PC-3 (cell line): ENCODE data around the gene SCN1A. TPM values are rescaled to one million over a fixed set of nuclear protein-coding genes. Genes with fewer than 3 reads are reported as not detected.
A peak's percentile ranks its signal among the peaks of the same experiment; 100 is the strongest.

Experiments
- ATAC-seq: fragments of 200-7000 bp; cut with Tn5 transposase; 2 replicates; pipeline ENCODE4 v1.9.1; 2020; ENCODE audit warnings: mild to moderate bottlenecking, moderate library complexity
- BruUV-seq: library from RNA; stranded (reverse); fragments of 400-500 nt; replicated peaks from 2 replicates; lab custom pipeline; 2021; lab: Mats Ljungman, UMichigan
- CTCF ChIA-PET: fragments of 300-600 bp; sonication (Branson Sonifier 250); formaldehyde crosslinking; loops from one replicate; lab custom pipeline; 2022; ENCODE audit warnings: antibody characterized with exemption; lab: Charles Lee
- POLR2A ChIA-PET: fragments of 300-600 bp; sonication (Branson Sonifier 250); formaldehyde crosslinking; loops from one replicate; lab custom pipeline; 2022; ENCODE audit warnings: antibody characterized with exemption; ENCODE audit not compliant: unreplicated experiment; lab: Charles Lee
- DNase-seq: peaks from one replicate; pipeline ENCODE4 v3.0.0-alpha.2; 2015
- H2AFZ ChIP-seq: fragments of 300-600 bp; sonication (generic); 2 replicates; pipeline ENCODE4 v1.6.0; 2016; ENCODE audit warnings: antibody characterized with exemption, low read length
- H3F3A ChIP-seq: fragments of 300-600 bp; sonication (generic); one replicate; pipeline ENCODE4 v1.6.0; 2017; ENCODE audit warnings: antibody characterized with exemption, low read length, control low read depth, mild to moderate bottlenecking; ENCODE audit not compliant: unreplicated experiment
- H3K27ac ChIP-seq: fragments of 300-600 bp; sonication (generic); 2 replicates; pipeline ENCODE4 v1.5.1; 2016; ENCODE audit warnings: mild to moderate bottlenecking, low read length
- H3K27me3 ChIP-seq: fragments of 300-600 bp; sonication (generic); 2 replicates; pipeline ENCODE4 v1.6.1; 2016; ENCODE audit warnings: low read length, mixed read lengths
- H3K36me3 ChIP-seq: fragments of 300-600 bp; sonication (generic); 2 replicates; pipeline ENCODE4 v1.6.1; 2016; ENCODE audit warnings: low read depth, mixed run types, low read length, mixed read lengths
- H3K4me1 ChIP-seq: fragments of 300-600 bp; sonication (generic); 2 replicates; pipeline ENCODE4 v1.5.1; 2016; ENCODE audit warnings: low read length; ENCODE audit not compliant: insufficient read depth
- H3K4me2 ChIP-seq: fragments of 300-600 bp; sonication (generic); 2 replicates; pipeline ENCODE4 v1.6.0; 2016; ENCODE audit warnings: low read length
- H3K4me3 ChIP-seq: fragments of 300-600 bp; sonication (generic); 2 replicates; pipeline ENCODE4 v1.5.1; 2016; ENCODE audit warnings: mild to moderate bottlenecking, low read length, mixed read lengths
- H3K79me2 ChIP-seq: fragments of 300-600 bp; sonication (generic); 2 replicates; pipeline ENCODE4 v1.6.1; 2017; ENCODE audit warnings: low read length, mixed read lengths
- H3K9ac ChIP-seq: fragments of 300-600 bp; sonication (generic); 2 replicates; pipeline ENCODE4 v1.6.0; 2016; ENCODE audit warnings: mild to moderate bottlenecking, low read length
- H3K9me2 ChIP-seq: fragments of 300-600 bp; sonication (generic); replicated peaks from 2 replicates; pipeline ENCODE4 v1.6.1; 2016; ENCODE audit warnings: mixed run types, low read length, mixed read lengths
- H3K9me3 ChIP-seq: fragments of 300-600 bp; sonication (generic); 2 replicates; pipeline ENCODE4 v1.6.1; 2016; ENCODE audit warnings: low read length, mixed read lengths
- H4K20me1 ChIP-seq: fragments of 300-600 bp; sonication (generic); 2 replicates; pipeline ENCODE4 v1.6.1; 2016; ENCODE audit warnings: low read length, mixed read lengths
- CTCF ChIP-seq: fragments of 300-600 bp; sonication (generic); conservative IDR thresholded peaks from 2 replicates; pipeline ENCODE4 v1.5.1; 2017; ENCODE audit warnings: antibody characterized with exemption, low read depth, mild to moderate bottlenecking, low read length
- EZH2 ChIP-seq: fragments of 300-600 bp; sonication (generic); IDR thresholded peaks from one replicate; pipeline ENCODE4 v1.6.1; 2017; ENCODE audit warnings: antibody characterized with exemption, mild to moderate bottlenecking, low read length; ENCODE audit not compliant: unreplicated experiment
- EZH2phosphoT487 ChIP-seq: fragments of 300-600 bp; sonication (generic); IDR thresholded peaks from 2 replicates; pipeline ENCODE4 v1.6.1; 2018; ENCODE audit warnings: mild to moderate bottlenecking, antibody characterized with exemption, low read length, borderline replicate concordance
- intact Hi-C: fragments of 100-400 bp; cut with micrococcal nuclease; formaldehyde crosslinking; loops from 2 replicates; pipeline ENCODE4 v1.9.0; 2023
- total RNA-seq: library from RNA; depleted of rRNA; stranded (reverse); fragments of >200 nt; gene quantifications from 2 replicates; pipeline ENCODE4 v1.2.3, GENCODE V29; 2014

SCN1A gene
- total RNA-seq, 1 experiment from 2014 or later = 0.04 TPM

GRCh38 chr2:166044853-166045483 lies 82.9 kb downstream of the SCN1A start:
- intact Hi-C loops = no loop called here
- Histone ChIP-seq H3K27me3 (peaks cover 47% of the 10 kb centered on the region), H3K4me3 (no peak overlapping the region), H4K20me1 (no peaks in the 10 kb centered on the region), H3K9me2 (no peaks in the 10 kb centered on the region), H3K36me3 (no peaks in the 10 kb centered on the region), H3K27ac (no peak overlapping the region), H3F3A (no peaks in the 10 kb centered on the region), H3K4me2 (no peak overlapping the region), H2AFZ (no peak overlapping the region), H3K4me1 (no peaks in the 10 kb centered on the region), H3K9me3 (no peaks in the 10 kb centered on the region), H3K9ac (no peak overlapping the region), H3K79me2 (no peaks in the 10 kb centered on the region)
- DNase-seq (no peak), ATAC-seq (no peak)
- ChIA-PET CTCF (no interaction called here), POLR2A (no interaction called here)
- TF ChIP-seq CTCF (no peak), EZH2 (no peak), EZH2phosphoT487 (no peak)
- BruUV-seq = no TSS peak

- ChIA-PET POLR2A (no interaction called here), CTCF (interaction anchor here (0.7 kb wide), 1 partner anchor 16 kb away, joined by 4 read pairs; no protein-coding TSS in a partner anchor)
- ATAC-seq = peak; percentile 33; the same call in 1 of the 2 replicates
These were observed 84.9 kb downstream of the SCN1A start for GRCh38 chr2:166042768-166043390.

More at GRCh38 chr2:166042768-166043390, 84.9 kb downstream of the SCN1A start:
- no peak for TF ChIP-seq CTCF
- H3K9me2 ChIP-seq = no peaks in the 10 kb centered on the region
- H2AFZ ChIP-seq = no peak overlapping the region
- no peaks in the 10 kb centered on the region for H3K9me3 ChIP-seq
- no peaks in the 10 kb centered on the region for H3K4me1 ChIP-seq
- H3K4me2 ChIP-seq = no peak overlapping the region
- H3K36me3 ChIP-seq = no peaks in the 10 kb centered on the region
- peak; percentile 41 for DNase-seq
- H3K27me3 ChIP-seq = peaks cover 44% of the 10 kb centered on the region
- H3F3A ChIP-seq = no peaks in the 10 kb centered on the region
- H4K20me1 ChIP-seq = no peaks in the 10 kb centered on the region
- intact Hi-C loops = no loop called here
- H3K27ac ChIP-seq = no peak overlapping the region
- BruUV-seq = no TSS peak
- H3K4me3 ChIP-seq = no peak overlapping the region
- H3K9ac ChIP-seq = no peak overlapping the region
- no peaks in the 10 kb centered on the region for H3K79me2 ChIP-seq
